NOMO-1 (cell line): ENCODE results near the gene DRC3.
"Not testable (repeated sequence)": the region's sequence is repeated elsewhere in the genome, so short reads cannot be mapped to it uniquely, and the experiment has no call there.

Source experiments
- DNase-seq, 2 experiments: peaks; one replicate each; lab custom pipeline; 2025; ENCODE audit not compliant: unreplicated experiment in 2 of 2; lab: John Stamatoyannopoulos, UW

DRC3 gene

DNA sequence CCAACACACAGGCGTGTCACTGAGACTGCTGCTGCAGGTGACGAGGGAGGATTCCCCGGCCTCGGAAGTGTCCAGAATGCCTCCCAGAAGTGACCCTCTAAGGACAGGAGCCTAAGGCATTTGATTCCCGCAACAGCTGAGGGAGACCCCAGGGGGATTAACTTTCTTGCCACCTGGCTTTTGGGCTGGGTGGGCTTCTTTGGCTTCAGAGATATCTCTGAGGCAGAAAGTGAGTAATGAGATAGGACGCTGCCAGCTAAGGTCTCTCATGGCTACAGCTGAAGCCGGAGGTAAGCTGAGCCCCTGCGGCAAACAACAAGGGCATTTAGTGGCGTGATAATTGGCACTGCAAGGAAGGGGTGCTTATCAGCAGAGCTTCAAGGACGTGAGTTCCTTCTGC lies 17.0 kb downstream of the DRC3 start:
- no peak for DNase-seq

DNA sequence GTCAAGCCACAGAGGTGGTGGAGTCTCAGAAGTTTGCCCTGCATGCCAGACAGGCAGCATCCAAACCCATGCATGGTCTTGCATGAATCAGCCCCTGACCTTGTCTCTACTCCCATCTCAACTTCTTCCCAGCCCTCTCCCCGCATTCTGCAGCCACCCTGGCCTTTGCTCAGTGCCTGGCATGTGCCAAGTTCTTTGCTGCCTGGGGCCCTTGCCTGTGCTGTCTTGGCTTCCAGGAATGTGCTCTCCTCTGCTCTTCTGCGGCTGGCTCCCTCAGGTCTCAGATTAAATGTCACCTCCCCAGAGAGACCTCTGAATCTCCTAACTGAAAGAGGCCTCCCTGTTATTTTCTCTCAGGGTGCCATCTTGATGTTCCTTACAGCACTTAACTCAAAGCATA lies 17.6 kb downstream of the DRC3 start:
- DNase-seq, result no peak

DNA sequence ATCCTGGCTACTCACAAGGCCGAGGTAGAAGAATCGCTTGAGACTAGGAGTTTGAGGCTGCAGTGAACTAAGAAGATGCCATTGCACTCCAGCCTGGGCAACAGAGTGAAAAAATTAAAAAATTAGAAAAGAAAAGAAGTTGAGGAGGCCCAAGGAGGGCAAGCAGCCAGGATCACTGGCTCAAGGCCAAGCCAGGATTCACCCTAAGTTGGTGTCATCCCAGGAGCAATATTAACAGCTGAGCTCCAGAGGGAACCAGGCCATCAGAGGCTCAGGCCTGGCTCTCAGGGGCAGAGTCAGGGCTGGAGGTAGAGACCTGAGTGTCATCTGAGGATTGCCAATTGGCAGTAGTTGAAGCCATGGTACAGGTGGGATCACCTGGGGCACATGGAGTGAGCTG lies 20.7 kb downstream of the DRC3 start:
- DNase-seq, result no peak

DNA sequence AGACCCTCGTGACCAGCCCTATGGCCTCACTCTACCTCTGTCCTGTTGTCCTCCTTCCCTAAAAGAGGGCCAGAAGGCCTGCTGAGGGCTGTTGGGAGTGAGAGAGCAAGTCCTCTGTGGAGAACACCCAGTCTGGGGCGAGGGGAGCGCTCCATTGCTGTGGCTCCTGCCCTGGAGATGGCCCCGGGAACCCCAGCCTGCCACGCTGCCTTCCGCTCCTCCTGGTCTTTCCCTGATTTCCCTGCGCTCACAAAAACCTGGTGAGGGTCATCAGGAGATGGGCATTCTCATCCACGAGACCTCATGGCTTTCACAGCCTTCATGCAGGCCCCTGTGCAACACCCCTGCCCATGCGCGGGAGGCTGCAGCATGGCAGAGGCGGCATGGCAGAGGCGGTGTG lies 21.2 kb downstream of the DRC3 start:
- no peak for DNase-seq

DNA sequence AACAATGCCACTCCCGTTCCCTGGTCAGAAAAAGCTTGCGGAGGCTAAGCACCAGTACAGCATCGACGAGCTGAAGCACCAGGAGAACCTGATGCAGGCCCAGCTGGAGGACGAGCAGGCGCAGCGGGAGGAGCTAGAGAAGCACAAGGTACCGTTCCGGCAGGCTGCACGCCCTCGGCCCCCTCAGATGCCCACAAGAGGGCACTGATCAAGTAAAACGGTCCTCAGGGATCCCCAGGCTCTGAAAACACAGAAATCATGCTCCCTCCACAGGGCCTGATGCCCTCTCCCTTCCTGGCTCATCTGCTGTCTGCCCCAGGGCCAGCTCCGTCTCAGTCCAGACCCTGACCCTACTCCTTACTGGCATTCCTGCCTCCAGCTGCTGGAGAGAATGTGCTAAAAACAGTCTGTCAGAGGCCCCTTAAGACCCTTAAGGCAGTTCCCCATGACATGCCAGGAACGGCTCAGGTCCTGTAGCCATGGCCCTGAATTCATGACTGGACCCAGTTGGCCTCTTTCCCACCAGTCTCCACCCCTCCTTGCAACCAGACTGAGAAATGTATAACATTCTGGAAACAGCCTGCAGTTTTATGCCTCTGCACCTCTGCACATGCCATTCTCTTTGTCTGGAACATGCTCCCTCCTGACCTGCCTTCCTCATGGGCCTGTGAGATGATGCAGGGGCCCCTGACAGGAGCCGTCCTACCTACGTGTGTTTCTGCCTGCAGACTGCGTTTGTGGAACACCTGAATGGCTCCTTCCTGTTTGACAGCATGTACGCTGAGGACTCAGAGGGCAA lies 21.8 kb downstream of the DRC3 start:
- no peak for DNase-seq

DNA sequence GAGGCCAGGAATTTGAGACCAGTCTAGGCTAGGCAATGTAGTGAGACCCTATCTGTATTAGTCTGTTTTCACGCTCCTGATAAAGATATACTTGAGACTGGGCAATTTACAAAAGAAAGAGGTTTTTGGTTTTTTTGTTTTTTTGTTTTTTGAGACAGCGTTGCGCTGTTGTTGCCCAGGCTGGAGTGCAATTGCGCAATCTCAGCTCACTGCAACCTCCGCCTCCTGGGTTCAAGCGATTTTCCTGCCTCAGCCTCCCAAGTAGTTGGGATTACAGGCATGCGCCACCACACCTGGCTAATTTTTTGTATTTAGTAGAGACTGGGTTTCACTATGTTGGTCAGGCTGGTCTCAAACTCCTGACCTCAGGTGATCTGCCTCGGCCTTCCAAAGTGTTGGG lies 23.2 kb downstream of the DRC3 start:
- not testable (repeated sequence) for DNase-seq

DNA sequence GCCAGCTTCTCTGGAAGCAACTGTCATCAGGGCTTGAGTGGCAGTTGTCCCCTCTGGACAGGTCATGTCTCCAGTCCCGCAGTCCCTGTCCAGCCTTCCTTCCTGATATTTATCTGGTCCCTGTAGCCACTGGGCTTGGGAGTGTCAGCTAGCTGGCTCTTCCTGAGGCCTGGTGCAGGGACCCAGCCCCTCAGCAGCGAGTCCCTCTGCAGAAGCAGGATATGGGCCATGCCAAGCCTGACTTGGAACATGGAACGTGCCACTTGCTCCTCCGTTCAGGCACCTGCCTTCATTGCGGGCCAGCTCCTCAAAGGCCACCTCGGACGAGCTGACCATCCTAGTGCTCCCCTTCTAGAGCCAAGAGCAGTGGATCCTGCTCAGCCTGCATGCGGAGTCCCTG lies 26.3 kb downstream of the DRC3 start:
- DNase-seq, result no peak

DNA sequence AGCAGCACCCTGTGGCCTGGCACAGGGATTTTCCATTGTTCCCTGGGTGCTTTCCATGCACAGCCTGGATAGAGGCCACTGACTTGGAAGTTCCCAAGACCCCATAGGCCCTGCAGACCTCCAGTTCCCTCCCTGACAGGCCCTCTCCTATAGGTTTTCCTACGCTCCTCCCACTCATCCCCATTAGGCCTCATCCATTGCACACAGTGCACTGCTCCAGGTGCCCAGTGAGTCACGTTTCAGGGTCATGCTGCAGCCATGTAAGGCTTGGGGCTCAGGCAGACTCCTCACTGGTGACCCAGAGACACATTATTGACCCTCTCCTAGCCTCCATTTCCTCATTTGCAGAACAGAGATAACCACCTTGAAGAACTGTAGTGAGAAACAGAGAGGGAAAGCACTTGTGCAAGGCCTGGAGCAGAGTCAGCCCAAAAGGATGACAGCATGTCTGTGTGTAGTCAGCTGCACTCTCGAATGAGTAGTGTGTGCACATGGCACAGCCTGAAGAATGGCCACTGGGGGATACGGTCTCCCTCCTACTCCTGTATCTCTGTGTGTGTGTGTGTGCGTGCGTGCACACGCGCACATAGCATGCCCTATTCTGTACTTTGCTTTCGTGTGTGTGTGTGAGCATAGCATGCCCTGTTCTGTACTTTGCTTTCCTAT lies 26.8 kb downstream of the DRC3 start:
- no peak for DNase-seq

DNA sequence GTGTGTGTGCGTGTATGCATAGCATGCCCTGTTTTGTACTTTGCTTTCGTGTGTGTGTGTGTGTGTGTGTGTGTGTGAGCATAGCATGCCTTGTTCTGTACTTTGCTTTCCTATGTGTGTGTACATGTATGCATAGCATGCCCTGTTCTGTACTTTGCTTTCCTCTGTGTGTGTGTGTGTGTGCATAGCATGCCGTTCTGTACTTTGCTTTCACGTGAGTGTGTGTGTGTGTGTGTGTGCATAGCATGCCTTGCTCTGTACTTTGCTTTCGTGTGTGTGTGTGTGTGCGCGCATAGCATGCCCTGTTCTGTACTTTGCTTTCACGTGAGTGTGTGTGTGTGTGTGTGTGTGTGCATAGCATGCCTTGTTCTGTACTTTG lies 27.4 kb downstream of the DRC3 start:
- no peak for DNase-seq

DNA sequence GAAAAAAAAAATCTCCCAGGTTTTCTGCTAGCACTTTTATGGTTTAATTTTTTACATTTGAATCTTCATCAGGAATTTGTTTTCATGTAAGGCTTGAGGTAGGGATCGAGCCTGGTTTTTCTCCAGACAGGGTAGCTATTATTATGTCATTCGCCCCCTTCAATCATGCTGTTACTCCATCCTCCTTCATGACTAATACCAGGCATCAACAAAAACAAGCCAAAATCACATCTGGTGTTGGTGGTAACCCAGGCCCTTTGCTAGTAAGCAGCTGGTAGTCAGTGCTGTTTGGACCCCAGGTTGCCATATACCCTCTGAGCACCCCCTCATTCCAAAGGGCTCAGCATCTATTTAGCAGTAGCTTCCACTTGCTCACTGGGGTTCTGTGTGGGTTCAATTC lies 29.5 kb downstream of the DRC3 start:
- DNase-seq, result no peak

DNA sequence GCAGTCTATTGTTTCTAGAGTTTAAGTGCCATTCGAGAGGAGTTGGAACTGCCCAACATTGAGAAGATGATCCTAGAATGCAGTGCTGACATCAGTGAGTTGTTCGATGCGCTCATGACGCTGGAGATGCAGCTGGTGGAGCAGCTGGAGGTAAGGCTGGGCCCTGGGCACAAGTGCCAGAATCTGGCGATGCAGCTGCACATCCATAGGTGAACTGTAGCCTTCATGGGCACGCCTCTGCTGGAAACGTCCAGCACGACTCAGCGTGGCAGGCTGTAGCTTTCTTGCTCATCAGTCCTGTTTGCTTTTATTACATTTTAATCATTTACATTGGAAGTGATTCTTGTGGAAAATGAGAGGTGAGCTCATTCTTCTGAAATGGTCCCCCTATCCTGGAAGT lies 31.7 kb downstream of the DRC3 start:
- no peak for DNase-seq

DNA sequence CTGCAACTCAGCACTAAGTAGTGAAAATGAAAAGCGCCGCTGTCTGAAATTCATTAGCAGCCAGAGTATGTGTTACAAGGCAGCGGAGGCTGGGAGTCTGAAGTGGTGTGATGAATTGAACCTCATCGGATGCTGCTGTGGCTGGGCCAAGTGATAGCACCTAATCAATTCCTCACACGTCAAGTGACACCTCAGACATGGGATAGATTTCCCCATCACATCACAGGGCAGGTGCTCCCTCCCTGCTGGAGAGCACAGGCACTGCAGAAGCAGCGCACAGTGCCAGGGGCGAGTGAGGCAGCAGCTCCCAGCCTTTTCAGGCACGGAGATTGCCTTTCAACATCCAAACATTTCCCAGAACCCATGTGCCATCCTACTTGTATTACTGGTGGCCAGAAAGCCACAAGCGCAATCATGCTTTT lies 32.2 kb downstream of the DRC3 start:
- no peak for DNase-seq

DNA sequence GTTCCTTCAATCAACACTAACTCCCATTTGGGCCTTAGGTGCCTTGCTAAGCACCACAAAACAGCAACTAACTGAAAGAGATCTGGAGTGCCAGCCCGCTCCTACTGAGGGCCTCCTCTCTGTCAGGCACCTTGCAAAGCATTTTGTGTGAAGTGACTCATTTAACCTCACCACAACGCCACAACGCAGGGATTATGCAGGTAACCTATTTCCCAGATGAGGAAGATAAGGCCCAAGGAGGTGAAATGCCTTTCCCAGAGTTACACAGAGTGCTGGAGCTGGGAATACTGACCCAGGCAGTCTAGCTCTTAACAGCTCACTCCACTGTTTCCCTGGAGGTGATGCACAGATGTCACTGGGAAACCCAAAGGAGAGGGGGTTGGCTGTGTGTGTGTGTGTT lies 32.8 kb downstream of the DRC3 start:
- no peak for DNase-seq

DNA sequence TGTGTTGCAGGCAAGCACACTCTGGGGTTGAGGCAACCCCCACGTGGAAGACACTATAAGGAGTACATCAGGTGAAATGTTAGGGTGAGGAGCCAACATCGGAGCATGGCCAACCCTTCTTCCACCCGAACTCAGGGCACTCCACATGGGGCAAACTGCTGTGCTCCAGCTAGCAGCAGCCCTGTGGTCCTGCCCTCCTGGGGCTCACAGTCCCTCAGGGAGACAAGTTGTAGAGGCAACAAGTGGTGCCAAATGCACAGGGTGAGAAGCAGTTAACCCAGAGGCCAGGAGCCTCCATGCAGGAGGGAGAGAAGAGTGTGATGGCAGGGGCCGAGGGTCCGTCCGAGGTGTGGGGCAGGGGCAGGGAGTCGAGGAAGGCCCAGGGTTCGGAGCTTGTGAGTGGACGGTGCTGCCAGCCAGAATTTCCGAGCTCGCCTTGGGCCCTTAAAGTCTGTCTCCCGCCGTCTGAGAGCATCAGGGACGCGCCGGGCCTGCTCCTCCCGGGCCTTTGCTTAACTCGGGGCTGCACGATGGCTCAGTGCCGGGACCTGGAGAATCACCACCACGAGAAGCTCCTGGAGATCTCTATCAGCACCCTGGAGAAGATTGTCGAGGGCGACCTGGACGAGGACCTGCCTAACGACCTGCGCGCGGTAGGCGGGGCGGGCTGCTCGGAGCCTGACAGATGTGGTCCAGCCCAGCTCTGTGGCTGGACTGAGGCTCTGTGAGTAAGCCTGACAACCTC lies 34.0 kb downstream of the DRC3 start:
- DNase-seq, result no peak

DNA sequence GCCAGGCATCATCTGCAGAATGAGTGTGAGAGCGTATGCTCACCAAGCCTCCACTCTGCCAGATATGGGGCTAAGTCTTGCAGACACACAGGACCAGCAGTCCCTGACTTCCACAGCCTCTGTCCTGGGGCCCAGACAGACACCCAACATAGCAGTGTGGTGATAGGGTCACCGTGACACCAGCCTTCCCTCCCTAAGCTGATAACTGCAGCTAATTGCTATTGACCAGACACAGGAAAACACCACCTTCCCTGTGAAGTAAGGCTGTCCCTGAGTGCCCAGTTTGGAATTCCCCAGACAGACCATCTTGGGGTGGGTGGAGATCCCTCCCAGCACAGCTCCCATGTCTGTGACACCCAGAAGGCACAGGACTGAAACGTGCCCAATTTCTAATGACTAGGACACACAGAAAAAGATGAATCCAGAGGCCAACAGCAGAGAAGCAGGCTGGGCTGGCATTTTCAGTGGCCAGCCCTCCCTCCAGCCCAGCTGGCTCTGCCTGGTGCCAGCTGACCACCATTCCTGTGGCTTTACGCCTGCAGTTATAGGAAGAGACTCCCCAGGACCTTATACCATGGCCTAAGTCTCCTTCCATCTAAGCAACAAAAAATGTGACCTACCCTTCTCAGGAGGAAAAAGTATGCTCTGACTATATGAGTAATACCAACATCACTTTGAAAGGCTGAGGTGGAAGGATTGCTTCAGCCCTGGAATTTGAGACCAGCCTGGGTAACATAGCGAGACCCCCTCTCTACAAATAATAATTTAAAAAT lies 36.0 kb downstream of the DRC3 start:
- no peak for DNase-seq

DNA sequence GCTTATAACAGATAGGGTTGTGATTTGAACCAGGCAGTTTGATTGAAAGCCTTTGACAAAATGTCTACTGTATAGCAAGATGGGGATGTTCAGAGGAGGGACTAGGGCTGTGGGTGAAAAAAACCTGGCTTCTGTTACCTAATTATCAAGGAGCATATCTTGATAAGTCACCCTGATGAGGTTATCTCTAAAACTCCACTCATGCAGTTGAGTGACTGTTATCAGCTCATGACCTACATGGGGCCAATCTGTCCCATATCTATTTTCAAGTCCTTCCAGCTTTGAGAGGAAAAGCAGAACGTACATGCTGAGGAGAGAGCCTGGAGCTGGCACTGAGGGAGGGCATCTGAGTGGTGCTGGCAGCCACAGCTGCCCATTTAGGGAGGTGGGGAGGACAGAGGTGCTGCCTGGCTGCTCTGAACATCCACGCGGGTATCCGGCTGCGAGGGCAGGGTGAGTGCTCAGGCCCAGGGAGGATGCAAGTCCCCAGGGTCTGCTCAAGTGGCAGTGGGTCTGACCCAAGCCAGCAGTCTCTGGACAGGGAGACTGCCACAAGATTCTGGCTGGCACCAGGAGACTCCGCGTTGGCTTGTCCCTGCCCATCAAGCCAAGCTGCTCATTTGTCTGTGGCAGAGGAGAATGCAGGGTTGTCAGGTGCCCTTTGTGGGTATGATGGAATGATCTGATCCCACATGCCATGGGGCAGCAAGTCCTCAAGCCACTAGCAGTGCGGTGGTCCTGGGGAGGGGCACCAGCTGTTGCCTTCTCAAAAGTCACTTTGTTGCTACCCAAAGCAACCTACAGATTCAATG lies 37.2 kb downstream of the DRC3 start:
- DNase-seq, result no peak

DNA sequence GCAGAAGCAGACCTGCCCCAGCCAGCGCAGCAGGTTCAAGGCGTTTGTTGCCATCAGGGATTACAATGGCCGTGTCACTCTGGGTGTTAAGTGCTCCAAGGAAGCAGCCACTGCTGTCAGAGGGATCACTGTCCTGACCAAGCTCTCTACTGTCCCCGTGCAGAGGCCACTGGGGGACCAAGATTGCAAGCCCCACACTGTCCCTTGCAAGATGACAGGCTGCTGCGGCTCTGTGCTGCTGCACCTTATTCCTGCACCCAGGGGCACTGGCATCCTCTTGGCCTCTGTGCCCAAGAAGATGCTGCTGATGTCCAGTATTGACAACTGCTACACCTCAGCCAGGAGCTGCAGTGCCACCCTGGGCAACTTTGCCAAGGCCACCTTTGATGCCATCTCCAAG lies 38.6 kb downstream of the DRC3 start:
- DNase-seq, result no peak

DNA sequence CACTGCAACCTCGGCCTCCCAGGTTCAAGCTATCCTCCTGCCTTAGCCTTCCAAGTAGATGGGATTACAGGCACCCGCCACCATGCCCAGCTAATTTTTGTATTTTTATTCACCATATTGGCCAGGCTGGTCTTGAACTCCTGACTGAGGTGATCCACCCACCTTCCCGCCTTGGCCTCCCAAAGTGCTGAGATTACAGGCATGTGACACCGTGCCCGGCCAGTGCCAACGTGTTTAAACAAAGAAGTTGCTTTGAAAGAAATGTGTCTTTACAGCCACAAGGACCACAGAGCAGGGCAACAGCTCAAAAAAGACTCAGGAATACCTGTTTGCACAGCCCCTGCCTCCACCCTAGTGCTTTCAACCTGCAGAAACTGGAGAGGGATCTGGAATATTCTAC lies 41.3 kb downstream of the DRC3 start:
- DNase-seq, result no peak

DNA sequence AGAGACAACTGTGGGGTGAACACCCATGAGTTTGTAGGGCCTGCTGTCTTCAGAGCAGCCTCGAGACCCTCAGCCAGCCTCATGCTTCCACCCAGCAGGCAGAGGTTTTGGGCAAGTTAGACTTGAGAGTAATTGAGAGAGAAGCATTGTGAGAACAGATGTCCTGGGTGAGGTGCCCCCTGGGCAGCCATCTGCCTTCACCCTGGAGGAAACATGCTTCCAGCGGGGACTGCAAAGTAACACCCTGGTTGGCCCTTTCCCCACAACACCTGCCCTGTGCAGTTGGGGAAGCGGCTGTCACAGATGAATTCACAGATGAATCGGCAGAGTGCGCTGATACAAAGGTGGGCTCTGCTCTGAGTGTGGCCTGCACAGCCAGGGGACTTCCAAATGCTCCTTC lies 42.9 kb downstream of the DRC3 start:
- DNase-seq, result no peak

DNA sequence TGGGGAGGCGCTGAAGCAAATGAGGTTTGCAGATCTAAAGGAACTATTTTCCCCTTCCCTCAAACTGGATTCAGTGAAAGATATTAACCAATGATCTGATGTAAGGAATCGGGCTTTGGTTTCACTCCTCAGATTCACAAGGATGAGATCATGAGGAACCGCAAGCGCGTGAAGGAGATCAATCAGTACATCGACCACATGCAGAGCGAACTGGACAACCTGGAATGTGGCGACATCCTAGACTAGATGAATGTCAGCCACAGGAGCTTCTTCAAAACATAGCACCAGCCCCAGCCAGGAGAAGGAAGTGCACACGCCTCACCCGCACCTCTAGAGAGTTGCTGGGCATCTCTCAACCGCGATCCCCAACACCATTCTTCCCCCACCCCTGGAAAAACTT lies 43.8 kb downstream of the DRC3 start:
- no peak for DNase-seq
